SK-N-SH (cell line): ENCODE measurements around the gene CTSZ. TPM values are rescaled to one million over a fixed set of nuclear protein-coding genes. Genes with fewer than 3 reads are reported as not detected.
A peak's percentile ranks its signal among the peaks of the same experiment; 100 is the strongest.

Experiments used
- CTCF ChIA-PET: fragments of 300-600, 350-600 bp; formaldehyde crosslinking; extraction: SDS; loops from one replicate; lab custom pipeline; 2021; lab: Yijun Ruan, JAX
- POLR2A ChIA-PET: fragments of 350-600 bp; sonication (Branson Sonifier 250); formaldehyde crosslinking; extraction: SDS; loops from one replicate; lab custom pipeline; 2020; ENCODE audit warnings: antibody characterized with exemption, inconsistent platforms; lab: Yijun Ruan, JAX
- DNase-seq: peaks from one replicate; pipeline ENCODE4 v3.0.0; 2012
- H2AFZ ChIP-seq: fragments of 200-600 bp; sonication (generic); 2 replicates; pipeline ENCODE4 v1.8.1; 2016; ENCODE audit warnings: antibody characterized with exemption, mild to moderate bottlenecking, low read depth
- H3F3A ChIP-seq: fragments of 200-600 bp; sonication (generic); replicated peaks from 2 replicates; pipeline ENCODE3; 2016; ENCODE audit warnings: antibody characterized with exemption, mild to moderate bottlenecking; ENCODE audit not compliant: insufficient read depth
- H3K27ac ChIP-seq, 2 experiments: fragments of 200-500 bp in 1 of 2; fragments of 200-600 bp in 1 of 2; sonication (Bioruptor generic) in 1 of 2; sonication (generic), shearing (Covaris generic) in 1 of 2; 2 replicates each; pipeline versions ENCODE4 v1.5.1 to v1.6.1; 2014 to 2016; ENCODE audit warnings: low read depth in 2 of 2, inconsistent platforms in 1 of 2, low read length in 1 of 2, mild to moderate bottlenecking in 1 of 2, mixed read lengths in 1 of 2
- H3K27me3 ChIP-seq: fragments of 200-600 bp; sonication (generic), shearing (Covaris generic); 2 replicates; pipeline ENCODE4 v1.6.1; 2016; ENCODE audit warnings: mixed run types; ENCODE audit not compliant: insufficient read depth
- H3K36me3 ChIP-seq, 2 experiments: fragments of 200-500 bp in 1 of 2; fragments of 200-600 bp in 1 of 2; sonication (Bioruptor generic) in 1 of 2; sonication (generic) in 1 of 2; replicated peaks in 1 of 2; 2 replicates each; pipeline versions ENCODE3 to v1.5.1; 2014 to 2016; ENCODE audit warnings: low read length in 1 of 2, mild to moderate bottlenecking in 1 of 2; ENCODE audit not compliant: insufficient read depth in 2 of 2, control insufficient read depth in 1 of 2
- H3K4me1 ChIP-seq, 2 experiments: fragments of 200-500 bp in 1 of 2; fragments of 200-600 bp in 1 of 2; sonication (Bioruptor generic) in 1 of 2; sonication (generic), shearing (Covaris generic) in 1 of 2; 2 replicates each; pipeline versions ENCODE4 v1.5.1 to v1.6.1; 2014 to 2016; ENCODE audit warnings: low read depth in 1 of 2, low read length in 1 of 2, mixed run types in 1 of 2; ENCODE audit not compliant: insufficient read depth in 2 of 2, control insufficient read depth in 1 of 2
- H3K4me2 ChIP-seq: fragments of 200-600 bp; sonication (generic), shearing (Covaris generic); 2 replicates; pipeline ENCODE4 v1.6.1; 2017; ENCODE audit warnings: mixed run types
- H3K4me3 ChIP-seq, 2 experiments: fragments of 200-500 bp in 1 of 2; fragments of 200-600 bp in 1 of 2; sonication (Bioruptor generic) in 1 of 2; sonication (generic), shearing (Covaris generic) in 1 of 2; 2 replicates each; pipeline versions ENCODE4 v1.5.1 to v1.8.1; 2014 to 2016; ENCODE audit warnings: low read depth in 2 of 2, inconsistent platforms in 1 of 2, low read length in 1 of 2, mild to moderate bottlenecking in 1 of 2, mixed read lengths in 1 of 2, moderate library complexity in 1 of 2
- H3K79me2 ChIP-seq: fragments of 200-600 bp; sonication (generic); 2 replicates; pipeline ENCODE4 v1.8.1; 2017; ENCODE audit warnings: mild to moderate bottlenecking; ENCODE audit not compliant: insufficient read depth
- H3K9ac ChIP-seq: fragments of 200-600 bp; sonication (generic); 2 replicates; pipeline ENCODE4 v1.6.1; 2017; ENCODE audit warnings: mixed run types
- H3K9me2 ChIP-seq: fragments of 200-600 bp; sonication (generic); 2 replicates; pipeline ENCODE4 v1.6.1; 2017; ENCODE audit warnings: mixed run types
- H3K9me3 ChIP-seq: fragments of 200-600 bp; sonication (generic); 2 replicates; pipeline ENCODE4 v1.6.1; 2017; ENCODE audit warnings: mixed run types, mild to moderate bottlenecking, moderate library complexity
- H4K20me1 ChIP-seq: fragments of 200-600 bp; sonication (generic); 2 replicates; pipeline ENCODE4 v1.6.1; 2017; ENCODE audit warnings: mild to moderate bottlenecking, mixed run types; ENCODE audit not compliant: insufficient read depth
- CHD2 ChIP-seq: fragments of 150-350 bp; IDR thresholded peaks from 2 replicates; pipeline ENCODE4 v1.6.1; 2018; ENCODE audit warnings: low read length; ENCODE audit not compliant: partially characterized antibody
- FOXJ3 ChIP-seq: sonication (generic); formaldehyde crosslinking; IDR thresholded peaks from 2 replicates; pipeline ENCODE4 v1.5.1; 2020; ENCODE audit warnings: mild to moderate bottlenecking, missing genetic modification reagents
- JUND ChIP-seq: IDR thresholded peaks from 2 replicates; pipeline ENCODE4 v1.4.0; 2012
- NFIC ChIP-seq: IDR thresholded peaks from 2 replicates; pipeline ENCODE4 v1.4.0; 2012; ENCODE audit warnings: borderline replicate concordance
- NRF1 ChIP-seq: IDR thresholded peaks from 2 replicates; pipeline ENCODE4 v1.6.1; 2012; ENCODE audit warnings: low read depth, mild to moderate bottlenecking, low read length
- RFX5 ChIP-seq: IDR thresholded peaks from 2 replicates; pipeline ENCODE4 v1.6.1; 2012; ENCODE audit warnings: mild to moderate bottlenecking, improper control_type of control experiment, low read length
- RXRA ChIP-seq: IDR thresholded peaks from 2 replicates; pipeline ENCODE4 v1.4.0; 2012; ENCODE audit warnings: low read depth, mild to moderate bottlenecking, borderline replicate concordance
- SIN3A ChIP-seq: IDR thresholded peaks from 2 replicates; pipeline ENCODE4 v1.6.1; 2012; ENCODE audit warnings: low read depth, mild to moderate bottlenecking, low read length, moderate library complexity, borderline replicate concordance
- TEAD4 ChIP-seq: IDR thresholded peaks from 2 replicates; pipeline ENCODE4 v1.4.0; 2012; ENCODE audit warnings: mild to moderate bottlenecking, borderline replicate concordance; ENCODE audit not compliant: insufficient read depth
- WGBS: methylation state at CpG from one replicate; pipeline ENCODE4 v1.1.6; 2017; ENCODE audit warnings: low lambda C conversion rate; 5-methylcytosine and 5-hydroxymethylcytosine counted together
- polyA plus RNA-seq, 3 experiments: library from polyadenylated mRNA; depleted of rRNA; stranded (reverse); fragments of >200 nt; gene quantifications; 2 replicates each; pipeline ENCODE4 v1.2.3, GENCODE V29; 2012
- TF ChIP-seq, protein P1 (sequence below): IDR thresholded peaks from 2 replicates; pipeline ENCODE4; 2012
- TF ChIP-seq, protein P2 (sequence below): IDR thresholded peaks from 2 replicates; pipeline ENCODE4 v1.4.0; 2012; ENCODE audit warnings: low read depth, borderline replicate concordance
- TF ChIP-seq, protein P3 (sequence below): IDR thresholded peaks from 2 replicates; pipeline ENCODE4 v1.4.0; 2012; ENCODE audit warnings: low read depth, borderline replicate concordance
- TF ChIP-seq, protein P4 (sequence below): fragments of 200-600 bp; sonication (generic); IDR thresholded peaks from 2 replicates; pipeline ENCODE4 v1.6.1; 2017; ENCODE audit warnings: antibody characterized with exemption, mild to moderate bottlenecking, moderate library complexity

CTSZ gene
- polyA plus RNA-seq, 1 of the 3 experiments (the other 2 are of a cell fraction): 0.03 TPM

DNA sequence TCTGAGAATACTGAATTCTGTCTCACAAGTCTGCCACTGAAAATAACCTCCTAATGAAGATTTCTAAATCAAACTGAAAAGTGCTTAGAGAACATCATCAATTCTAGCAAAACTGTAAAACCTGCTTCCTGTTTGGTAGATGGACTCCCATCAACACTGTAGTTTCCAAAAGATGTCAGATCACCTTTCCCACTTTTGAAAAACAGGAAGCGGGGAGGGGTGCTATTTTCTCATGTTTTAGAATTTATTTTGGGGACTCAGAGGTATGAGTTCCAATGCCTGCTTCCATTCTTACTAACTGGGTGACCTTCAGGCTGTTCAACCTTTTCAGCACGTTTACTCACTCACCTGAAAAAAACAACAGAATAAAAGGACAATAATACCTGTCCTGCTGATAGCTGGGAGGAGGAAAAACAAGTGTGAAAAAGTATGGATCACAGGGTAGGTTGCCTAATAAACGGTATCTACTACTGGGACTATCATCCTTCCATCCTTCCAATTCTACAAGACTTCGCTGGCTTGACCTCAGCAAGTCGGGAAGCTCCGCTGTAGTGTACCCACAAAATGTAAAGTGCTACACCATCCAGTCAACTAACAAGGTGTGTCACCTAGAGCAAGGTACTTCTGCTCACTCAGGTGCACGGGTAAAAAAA, 24.0 kb upstream of the CTSZ start (continued):
- TF ChIP-seq, protein P1, sequence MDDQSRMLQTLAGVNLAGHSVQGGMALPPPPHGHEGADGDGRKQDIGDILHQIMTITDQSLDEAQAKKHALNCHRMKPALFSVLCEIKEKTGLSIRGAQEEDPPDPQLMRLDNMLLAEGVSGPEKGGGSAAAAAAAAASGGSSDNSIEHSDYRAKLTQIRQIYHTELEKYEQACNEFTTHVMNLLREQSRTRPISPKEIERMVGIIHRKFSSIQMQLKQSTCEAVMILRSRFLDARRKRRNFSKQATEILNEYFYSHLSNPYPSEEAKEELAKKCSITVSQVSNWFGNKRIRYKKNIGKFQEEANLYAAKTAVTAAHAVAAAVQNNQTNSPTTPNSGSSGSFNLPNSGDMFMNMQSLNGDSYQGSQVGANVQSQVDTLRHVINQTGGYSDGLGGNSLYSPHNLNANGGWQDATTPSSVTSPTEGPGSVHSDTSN: no peak
- TF ChIP-seq FOXJ3 (CRISPR knock-in tag): no peak
- TF ChIP-seq TEAD4: no peak
- TF ChIP-seq SIN3A: no peak
- TF ChIP-seq RFX5: no peak
- TF ChIP-seq, protein P2, sequence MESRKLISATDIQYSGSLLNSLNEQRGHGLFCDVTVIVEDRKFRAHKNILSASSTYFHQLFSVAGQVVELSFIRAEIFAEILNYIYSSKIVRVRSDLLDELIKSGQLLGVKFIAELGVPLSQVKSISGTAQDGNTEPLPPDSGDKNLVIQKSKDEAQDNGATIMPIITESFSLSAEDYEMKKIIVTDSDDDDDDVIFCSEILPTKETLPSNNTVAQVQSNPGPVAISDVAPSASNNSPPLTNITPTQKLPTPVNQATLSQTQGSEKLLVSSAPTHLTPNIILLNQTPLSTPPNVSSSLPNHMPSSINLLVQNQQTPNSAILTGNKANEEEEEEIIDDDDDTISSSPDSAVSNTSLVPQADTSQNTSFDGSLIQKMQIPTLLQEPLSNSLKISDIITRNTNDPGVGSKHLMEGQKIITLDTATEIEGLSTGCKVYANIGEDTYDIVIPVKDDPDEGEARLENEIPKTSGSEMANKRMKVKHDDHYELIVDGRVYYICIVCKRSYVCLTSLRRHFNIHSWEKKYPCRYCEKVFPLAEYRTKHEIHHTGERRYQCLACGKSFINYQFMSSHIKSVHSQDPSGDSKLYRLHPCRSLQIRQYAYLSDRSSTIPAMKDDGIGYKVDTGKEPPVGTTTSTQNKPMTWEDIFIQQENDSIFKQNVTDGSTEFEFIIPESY: no peak
- TF ChIP-seq JUND: no peak
- no peak for TF ChIP-seq RXRA
- no peak for TF ChIP-seq NFIC
- TF ChIP-seq, protein P3, sequence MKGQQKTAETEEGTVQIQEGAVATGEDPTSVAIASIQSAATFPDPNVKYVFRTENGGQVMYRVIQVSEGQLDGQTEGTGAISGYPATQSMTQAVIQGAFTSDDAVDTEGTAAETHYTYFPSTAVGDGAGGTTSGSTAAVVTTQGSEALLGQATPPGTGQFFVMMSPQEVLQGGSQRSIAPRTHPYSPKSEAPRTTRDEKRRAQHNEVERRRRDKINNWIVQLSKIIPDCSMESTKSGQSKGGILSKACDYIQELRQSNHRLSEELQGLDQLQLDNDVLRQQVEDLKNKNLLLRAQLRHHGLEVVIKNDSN: no peak

DNA sequence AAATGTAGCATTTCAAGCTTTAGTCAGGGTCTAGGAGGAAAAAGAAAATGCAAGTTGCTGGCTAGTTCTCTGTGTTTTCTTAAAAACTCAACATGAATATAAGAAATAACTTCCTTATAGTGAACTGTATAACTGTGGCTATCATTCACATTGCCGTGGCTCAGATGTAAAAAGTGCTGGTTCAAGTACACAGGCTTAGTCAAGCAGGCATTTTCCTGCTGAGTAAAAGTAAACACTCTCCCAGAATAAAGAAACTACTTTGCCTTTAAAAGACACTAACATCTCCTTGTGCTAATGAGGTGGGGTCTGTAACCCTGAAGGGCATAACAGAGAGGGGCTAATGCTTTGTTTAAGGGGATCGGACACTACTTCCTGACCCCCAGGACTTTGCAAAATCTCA, 21.8 kb upstream of the CTSZ start:
- Histone ChIP-seq H3K27me3 (no peaks in the 10 kb centered on the region), H3K4me3 (peak overlapping the region; percentile 28 to 32; a peak in 3 of 4 replicates), H3K4me1 (peaks cover 30 to 48% of the 10 kb centered on the region in 2 experiments; a peak in 3 of 4 replicates), H4K20me1 (peaks cover 39% of the 10 kb centered on the region), H3K79me2 (peaks cover 79% of the 10 kb centered on the region), H3F3A (peaks cover 15% of the 10 kb centered on the region), H3K36me3 (peaks cover 50 to 74% of the 10 kb centered on the region in 2 experiments), H2AFZ (no peak overlapping the region), H3K4me2 (peak overlapping the region; percentile 92), H3K9ac (peak overlapping the region; percentile 22), H3K9me3 (no peaks in the 10 kb centered on the region), H3K27ac (peak overlapping the region; percentile 31 to 36; a peak in 3 of 4 replicates), H3K9me2 (no peaks in the 10 kb centered on the region)
- WGBS: 44% methylated on average over 2 of the region's 2 CpGs
- DNase-seq: no peak
- ChIA-PET POLR2A (interaction anchor here (1.2 kb wide), 1 partner anchor 13 kb away, joined by 5 read pairs; no protein-coding TSS in a partner anchor), CTCF (interaction anchor here (0.6 to 1.1 kb wide), 6 partner anchors 8 to 467 kb away, joined by 3 to 5 read pairs (median 3); no protein-coding TSS in a partner anchor)
- TF ChIP-seq CHD2 (no peak), SIN3A (no peak), NRF1 (no peak), RFX5 (no peak)
- TF ChIP-seq, protein P4, sequence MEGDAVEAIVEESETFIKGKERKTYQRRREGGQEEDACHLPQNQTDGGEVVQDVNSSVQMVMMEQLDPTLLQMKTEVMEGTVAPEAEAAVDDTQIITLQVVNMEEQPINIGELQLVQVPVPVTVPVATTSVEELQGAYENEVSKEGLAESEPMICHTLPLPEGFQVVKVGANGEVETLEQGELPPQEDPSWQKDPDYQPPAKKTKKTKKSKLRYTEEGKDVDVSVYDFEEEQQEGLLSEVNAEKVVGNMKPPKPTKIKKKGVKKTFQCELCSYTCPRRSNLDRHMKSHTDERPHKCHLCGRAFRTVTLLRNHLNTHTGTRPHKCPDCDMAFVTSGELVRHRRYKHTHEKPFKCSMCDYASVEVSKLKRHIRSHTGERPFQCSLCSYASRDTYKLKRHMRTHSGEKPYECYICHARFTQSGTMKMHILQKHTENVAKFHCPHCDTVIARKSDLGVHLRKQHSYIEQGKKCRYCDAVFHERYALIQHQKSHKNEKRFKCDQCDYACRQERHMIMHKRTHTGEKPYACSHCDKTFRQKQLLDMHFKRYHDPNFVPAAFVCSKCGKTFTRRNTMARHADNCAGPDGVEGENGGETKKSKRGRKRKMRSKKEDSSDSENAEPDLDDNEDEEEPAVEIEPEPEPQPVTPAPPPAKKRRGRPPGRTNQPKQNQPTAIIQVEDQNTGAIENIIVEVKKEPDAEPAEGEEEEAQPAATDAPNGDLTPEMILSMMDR: no peak
